ENCODE measurements around the gene ARHGAP20. TPM values are rescaled to one million over a fixed set of nuclear protein-coding genes. Genes with fewer than 3 reads are reported as not detected.

ARHGAP20 gene
- total and polyA plus RNA-seq, 12 donors, result 0.14 to 1.3 (median 0.32) TPM

- intact Hi-C loops (cut with DNase I), result no loop called here
- WGBS, 2 donors, result 92 to 96% methylated on average over 2 of the region's 2 CpGs
Measured at GRCh38 chr11:110716361-110716760, 4.1 kb upstream of the ARHGAP20 start.

GRCh38 chr11:110715541-110715940 lies 3.3 kb upstream of the ARHGAP20 start:
- TF ChIP-seq CTCF (IDR thresholded peaks at IDR 0.05), result no peak
- no peaks in the 10 kb centered on the region for H3K36me3 ChIP-seq
- H3K4me1 ChIP-seq, result peaks cover 0 to 29% (median 23%) of the 10 kb centered on the region in 9 donors
- H3K4me3 ChIP-seq, result no peak overlapping the region
- intact Hi-C loops (cut with DNase I), result no loop called here
- DNase-seq (no peak), ATAC-seq (no peak)
- H3K27ac ChIP-seq, result no peak overlapping the region
- 56 to 65% methylated on average over 1 of the region's 1 CpG for whole genome bisulfite sequencing, 2 donors
- peaks cover 6 to 54% (median 32%) of the 10 kb centered on the region in 7 donors for H3K27me3 ChIP-seq
- no peaks in the 10 kb centered on the region for H3K9me3 ChIP-seq

More at GRCh38 chr11:110716361-110716760, 4.1 kb upstream of the ARHGAP20 start:
- Histone ChIP-seq H3K27me3 (peaks cover 4 to 46% (median 24%) of the 10 kb centered on the region in 7 donors), H3K27ac (no peak overlapping the region), H3K36me3 (no peaks in the 10 kb centered on the region), H3K4me3 (no peak overlapping the region), H3K4me1 (peaks cover 0 to 20% (median 14%) of the 10 kb centered on the region in 9 donors), H3K9me3 (no peaks in the 10 kb centered on the region)
- ATAC-seq (no peak), DNase-seq (no peak)
- TF ChIP-seq CTCF (IDR thresholded peaks at IDR 0.05), result no peak

GRCh38 chr11:110713449-110713776 lies 1.2 kb upstream of the ARHGAP20 start:
- Histone ChIP-seq H3K27ac (no peak overlapping the region), H3K36me3 (no peaks in the 10 kb centered on the region), H3K9me3 (no peaks in the 10 kb centered on the region), H3K27me3 (peaks cover 6 to 75% (median 42%) of the 10 kb centered on the region in 7 donors), H3K4me3 (peak overlapping the region in 8 of 10 donors; percentile 48 to 71 (median 60)), H3K4me1 (peaks cover 0 to 31% (median 23%) of the 10 kb centered on the region in 9 donors)
- TF ChIP-seq CTCF (IDR thresholded peaks at IDR 0.05), result no peak
- intact Hi-C loops (cut with DNase I), result no loop called here
- DNase-seq, result no peak
- 32 to 49% methylated on average over 9 of the region's 9 CpGs for WGBS, 2 donors
- ATAC-seq, result no peak

- Histone ChIP-seq H3K27ac (peak overlapping the region in 1 of 10 donors; percentile 44), H3K36me3 (no peaks in the 10 kb centered on the region), H3K4me1 (peaks cover 0 to 31% (median 23%) of the 10 kb centered on the region in 9 donors), H3K27me3 (peaks cover 6 to 81% (median 47%) of the 10 kb centered on the region in 7 donors), H3K4me3 (peak overlapping the region; percentile 11 to 71 (median 56)), H3K9me3 (no peaks in the 10 kb centered on the region)
- DNase-seq, result peak in 1 of 2 donors; percentile 19
- WGBS, 2 donors, result 2% methylated on average over 50 of the region's 50 CpGs
- intact Hi-C loops (cut with DNase I), result no loop called here
- peak; percentile 12 to 58 (median 40) for ATAC-seq
- peak in 2 of 9 donors; percentile 22 to 27 for TF ChIP-seq CTCF (IDR thresholded peaks at IDR 0.05)
Measured at GRCh38 chr11:110712659-110713448, 617 bp upstream of the ARHGAP20 start.
